Activated CD4-positive, alpha-beta T cell treated with anti-CD3 and anti-CD28 coated beads, Interleukin-2, amount 10 ng/mL, durations not matched to agents 7 days and 5 days (primary cell): Measurements from ENCODE around the gene RFNG. TPM values are rescaled to one million over a fixed set of nuclear protein-coding genes. Genes with fewer than 3 reads are reported as not detected.

Experiments
- CTCF ChIA-PET: fragments of 350-600 bp; sonication (Branson Sonifier 250); formaldehyde crosslinking; loops from one replicate; lab custom pipeline; 2021; ENCODE audit warnings: antibody characterized with exemption; lab: Charles Lee
- POLR2A ChIA-PET: fragments of 350-600 bp; sonication (Branson Sonifier 250); formaldehyde crosslinking; loops from one replicate; lab custom pipeline; 2021; ENCODE audit warnings: antibody characterized with exemption; lab: Charles Lee
- DNase-seq: peaks from one replicate; pipeline ENCODE4 v3.0.0-alpha.2; 2020
- H3K27ac Mint-ChIP-seq: one replicate; pipeline ENCODE4 v1.8.0; 2021; ENCODE audit warnings: mild to moderate bottlenecking, moderate library complexity, mixed read lengths
- H3K27me3 Mint-ChIP-seq: one replicate; pipeline ENCODE4 v1.8.0; 2021; ENCODE audit warnings: mixed read lengths
- H3K36me3 Mint-ChIP-seq: one replicate; pipeline ENCODE4 v1.8.0; 2021; ENCODE audit warnings: low read depth, mixed read lengths
- H3K4me1 Mint-ChIP-seq: one replicate; pipeline ENCODE4 v1.8.0; 2021; ENCODE audit warnings: mixed read lengths
- H3K4me3 Mint-ChIP-seq: one replicate; pipeline ENCODE4 v1.8.0; 2021; ENCODE audit warnings: mild to moderate bottlenecking, moderate library complexity, mixed read lengths
- H3K9me3 Mint-ChIP-seq: one replicate; pipeline ENCODE4 v1.8.0; 2021; ENCODE audit warnings: mixed read lengths
- total RNA-seq, 2 experiments: library from RNA; stranded (reverse); gene quantifications; one replicate each; pipeline ENCODE4 v1.2.3, GENCODE V29; 2021

Gene RFNG
- total RNA-seq, 2 experiments from 2014 or later = 29.0 to 29.8 TPM

DNA sequence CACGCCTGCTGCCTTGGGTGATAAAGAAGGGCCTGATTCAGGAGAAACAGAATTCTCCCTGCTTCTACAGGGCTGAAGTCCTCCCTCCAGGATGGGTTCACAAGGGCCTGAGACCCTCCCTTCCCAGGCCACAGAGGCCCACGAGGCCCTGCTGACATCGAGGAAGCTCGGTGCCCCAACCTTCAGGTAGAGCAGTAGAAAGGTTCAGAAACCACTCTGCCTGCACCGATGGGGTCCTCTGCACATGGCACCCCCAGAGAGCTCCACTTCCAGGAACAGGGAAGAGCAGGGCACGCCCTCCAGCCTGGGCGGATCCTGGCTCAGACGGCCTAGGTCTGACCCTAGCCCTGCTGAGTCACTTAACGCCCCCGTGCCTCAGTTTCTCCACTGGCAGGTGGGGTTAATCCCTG lies 29.7 kb downstream of the RFNG start:
- H3K27ac Mint-ChIP-seq = peak overlapping the region; percentile 82
- no peaks in the 10 kb centered on the region for H3K27me3 Mint-ChIP-seq
- H3K4me1 Mint-ChIP-seq = peaks cover 39% of the 10 kb centered on the region
- H3K9me3 Mint-ChIP-seq = no peaks in the 10 kb centered on the region
- DNase-seq = no peak
- H3K4me3 Mint-ChIP-seq = peak overlapping the region; percentile 77
- peaks cover 7% of the 10 kb centered on the region for H3K36me3 Mint-ChIP-seq
- ChIA-PET POLR2A (interaction anchor here (1.2 kb wide), 1 partner anchor 16 kb away, joined by 4 read pairs; the partner anchor contains the start of gene DCXR), CTCF (interaction anchor here (0.6 to 7.4 kb wide), 9 partner anchors 8 to 794 kb away, joined by 3 to 66 read pairs (median 4); partner anchors contain the start of genes DCXR and NOTUM)

DNA sequence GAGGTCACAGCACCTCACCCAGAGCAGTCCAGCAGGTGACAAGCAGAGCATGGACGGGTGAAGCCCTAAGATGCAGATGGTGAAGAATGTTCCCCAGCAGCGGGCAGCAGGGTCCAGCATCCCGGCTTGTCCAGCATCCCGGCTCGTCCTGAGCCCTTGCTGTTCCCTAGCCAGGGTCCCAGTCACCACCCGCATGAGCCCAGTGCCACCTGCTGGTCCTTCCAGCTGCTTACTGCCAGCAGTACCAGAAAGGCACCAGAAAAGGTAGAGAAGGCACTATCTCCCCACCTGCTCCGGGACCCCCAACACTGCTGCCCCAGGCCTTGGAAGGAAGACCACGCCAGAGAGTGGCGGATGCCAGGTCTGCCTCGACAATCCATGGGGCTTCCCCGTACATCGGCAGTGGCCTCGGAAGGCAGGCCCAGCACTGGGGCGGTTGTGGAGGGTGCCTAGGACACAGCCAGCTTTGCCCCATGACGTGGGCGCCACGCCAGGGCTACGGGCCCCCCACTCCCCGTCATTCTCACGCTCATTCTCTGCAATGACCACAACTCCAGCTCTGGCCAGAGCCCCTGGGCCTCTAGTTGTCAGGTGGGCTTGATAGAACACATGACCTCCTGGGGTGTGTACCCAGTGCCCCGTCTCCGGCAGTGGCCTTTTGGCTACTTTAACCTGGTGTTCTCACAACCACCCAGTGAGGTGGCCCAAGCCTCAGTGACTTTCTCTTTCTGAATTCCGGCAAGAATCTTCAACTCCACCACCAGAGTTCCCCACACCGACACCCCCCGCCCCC lies 30.3 kb downstream of the RFNG start:
- H3K9me3 Mint-ChIP-seq = no peaks in the 10 kb centered on the region

DNA sequence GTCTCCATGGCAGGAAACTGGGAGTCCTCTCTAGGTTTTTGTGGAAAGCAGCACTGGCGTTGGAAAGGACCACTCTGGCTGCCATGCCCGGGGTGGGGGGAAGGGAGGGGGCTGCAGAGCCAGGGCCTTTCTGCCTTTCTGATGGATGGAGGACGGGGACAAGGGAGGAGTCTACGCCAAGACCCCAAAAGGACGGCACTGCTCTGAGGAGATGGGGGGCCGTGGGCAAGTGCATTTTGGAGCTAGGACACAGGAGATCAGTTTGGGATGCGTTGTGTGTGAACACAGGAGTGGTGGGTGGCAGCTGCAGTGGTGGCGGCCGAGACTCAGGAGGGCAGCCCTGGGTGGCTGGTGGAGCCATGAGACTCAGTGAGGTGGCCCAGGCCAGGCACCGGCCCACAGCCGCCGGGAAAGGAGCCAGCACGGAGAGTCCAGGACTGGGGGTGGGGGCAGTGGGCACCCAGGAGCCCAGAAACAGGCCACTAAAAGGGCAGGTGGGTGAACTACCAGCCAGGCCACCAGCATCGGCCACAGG lies 31.0 kb downstream of the RFNG start:
- Mint-ChIP-seq H3K4me3 (peak overlapping the region; percentile 3), H3K27ac (peak overlapping the region; percentile 76), H3K36me3 (peaks cover 3% of the 10 kb centered on the region), H3K4me1 (peaks cover 34% of the 10 kb centered on the region), H3K27me3 (no peaks in the 10 kb centered on the region), H3K9me3 (no peaks in the 10 kb centered on the region)
- ChIA-PET POLR2A (no interaction called here), CTCF (interaction anchor here (0.6 to 7.4 kb wide), 12 partner anchors 9 to 390 kb away, joined by 3 to 66 read pairs (median 4); partner anchors contain the start of genes DCXR and NOTUM)
- DNase-seq = no peak

More for the DNA sequence above, 30.3 kb downstream of the RFNG start:
- Mint-ChIP-seq H3K27ac (peak overlapping the region; percentile 82), H3K36me3 (peaks cover 7% of the 10 kb centered on the region), H3K27me3 (no peaks in the 10 kb centered on the region), H3K4me3 (peak overlapping the region; percentile 77), H3K4me1 (peaks cover 38% of the 10 kb centered on the region)
- CTCF ChIA-PET = interaction anchor here (0.6 to 7.4 kb wide), 12 partner anchors 8 to 795 kb away, joined by 3 to 66 read pairs (median 4); partner anchors contain the start of genes DCXR and NOTUM
- peak; percentile 74 for DNase-seq
- POLR2A ChIA-PET = no interaction called here

DNA sequence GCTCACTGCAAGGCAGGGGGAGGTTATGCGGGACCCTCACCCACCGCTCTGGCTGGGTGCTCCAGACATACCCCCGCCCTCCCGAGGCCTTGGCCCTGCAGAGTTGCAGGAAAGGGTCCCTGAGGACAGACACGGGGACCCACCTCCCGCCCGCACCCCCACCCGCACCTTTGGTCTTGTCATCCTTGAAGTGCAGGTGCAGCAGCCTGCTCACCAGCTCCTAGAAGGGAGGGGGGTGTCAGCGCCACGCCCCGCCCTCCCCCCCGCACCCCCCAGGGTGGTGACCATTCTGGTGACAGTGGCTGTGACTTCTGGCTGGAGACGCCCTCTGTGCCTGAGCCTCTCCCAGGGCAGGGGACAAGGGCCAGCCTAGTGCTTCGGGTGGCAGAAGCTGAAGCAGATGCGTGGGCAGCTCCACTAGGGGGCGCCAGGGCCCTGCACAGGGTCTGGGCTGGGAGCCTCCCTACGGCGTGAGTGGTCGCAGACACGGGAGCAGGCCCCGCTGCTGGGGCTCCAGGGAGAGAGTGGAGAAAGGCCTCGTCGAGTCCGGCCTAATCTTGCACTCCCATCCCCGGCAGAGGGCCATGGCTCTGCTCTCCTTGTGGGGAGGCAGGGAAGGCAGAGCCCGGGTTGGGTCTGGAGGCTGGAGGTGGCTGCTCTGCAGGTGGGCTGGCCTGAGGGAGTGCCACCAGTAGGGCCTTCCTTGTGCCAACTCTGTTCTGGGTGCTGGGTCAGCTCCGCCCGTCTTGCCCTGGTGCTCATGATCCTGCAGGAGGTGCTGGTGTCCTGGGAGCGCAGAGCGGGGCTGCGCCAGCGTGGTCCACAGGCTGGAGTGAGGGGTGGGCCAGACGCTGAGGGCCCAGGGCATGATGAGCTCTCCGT lies 31.7 kb downstream of the RFNG start:
- POLR2A ChIA-PET = no interaction called here
- Mint-ChIP-seq H3K4me3 (no peak overlapping the region), H3K36me3 (no peaks in the 10 kb centered on the region), H3K9me3 (no peaks in the 10 kb centered on the region), H3K4me1 (peaks cover 31% of the 10 kb centered on the region), H3K27me3 (no peaks in the 10 kb centered on the region), H3K27ac (no peak overlapping the region)
- CTCF ChIA-PET = interaction anchor here (0.6 to 7.4 kb wide), 14 partner anchors 9 to 216 kb away, joined by 3 to 66 read pairs (median 4); partner anchors contain the start of genes DCXR and NOTUM
- DNase-seq = peak; percentile 71

DNA sequence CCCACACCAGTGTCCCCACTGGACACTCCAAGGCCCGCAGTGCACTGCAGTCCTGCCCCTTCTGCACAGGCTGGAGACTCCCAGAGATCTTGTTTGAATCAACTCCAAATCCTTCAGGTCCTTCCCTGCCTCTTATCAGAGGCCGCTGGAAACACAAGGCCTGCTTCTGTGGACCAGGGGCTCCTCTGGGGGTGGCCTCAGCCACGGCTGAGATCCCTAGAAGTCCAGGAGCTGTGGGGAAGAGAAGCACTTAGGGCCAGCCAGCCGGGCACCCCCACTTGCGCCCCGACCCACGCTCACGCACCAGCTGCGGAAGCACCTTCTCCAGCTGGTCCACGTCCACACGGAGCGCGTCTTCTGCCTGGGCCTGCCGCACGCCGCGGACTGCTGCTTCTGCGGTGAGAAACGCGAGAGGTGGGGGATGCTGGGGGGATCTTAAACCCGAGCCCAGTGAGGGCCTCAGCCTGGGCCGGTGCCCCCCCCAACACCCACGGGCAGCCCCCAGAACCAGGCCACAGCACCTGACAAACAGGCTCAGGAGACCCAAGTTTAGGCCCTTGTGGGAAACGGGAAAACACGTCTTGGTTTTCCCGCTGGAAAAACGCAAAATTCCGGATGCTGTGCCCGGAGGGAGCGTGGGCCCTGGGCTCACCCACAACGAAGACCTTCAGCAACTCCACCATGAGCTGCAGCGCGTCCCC lies 32.5 kb downstream of the RFNG start:
- no peak for DNase-seq
- ChIA-PET POLR2A (no interaction called here), CTCF (interaction anchor here (0.6 to 7.4 kb wide), 11 partner anchors 10 to 89 kb away, joined by 3 to 66 read pairs (median 4); partner anchors contain the start of genes DCXR and NOTUM)
- peaks cover 29% of the 10 kb centered on the region for H3K4me1 Mint-ChIP-seq
- no peaks in the 10 kb centered on the region for H3K36me3 Mint-ChIP-seq
- H3K4me3 Mint-ChIP-seq = no peak overlapping the region
- no peaks in the 10 kb centered on the region for H3K27me3 Mint-ChIP-seq
- no peaks in the 10 kb centered on the region for H3K9me3 Mint-ChIP-seq
- H3K27ac Mint-ChIP-seq = no peak overlapping the region

DNA sequence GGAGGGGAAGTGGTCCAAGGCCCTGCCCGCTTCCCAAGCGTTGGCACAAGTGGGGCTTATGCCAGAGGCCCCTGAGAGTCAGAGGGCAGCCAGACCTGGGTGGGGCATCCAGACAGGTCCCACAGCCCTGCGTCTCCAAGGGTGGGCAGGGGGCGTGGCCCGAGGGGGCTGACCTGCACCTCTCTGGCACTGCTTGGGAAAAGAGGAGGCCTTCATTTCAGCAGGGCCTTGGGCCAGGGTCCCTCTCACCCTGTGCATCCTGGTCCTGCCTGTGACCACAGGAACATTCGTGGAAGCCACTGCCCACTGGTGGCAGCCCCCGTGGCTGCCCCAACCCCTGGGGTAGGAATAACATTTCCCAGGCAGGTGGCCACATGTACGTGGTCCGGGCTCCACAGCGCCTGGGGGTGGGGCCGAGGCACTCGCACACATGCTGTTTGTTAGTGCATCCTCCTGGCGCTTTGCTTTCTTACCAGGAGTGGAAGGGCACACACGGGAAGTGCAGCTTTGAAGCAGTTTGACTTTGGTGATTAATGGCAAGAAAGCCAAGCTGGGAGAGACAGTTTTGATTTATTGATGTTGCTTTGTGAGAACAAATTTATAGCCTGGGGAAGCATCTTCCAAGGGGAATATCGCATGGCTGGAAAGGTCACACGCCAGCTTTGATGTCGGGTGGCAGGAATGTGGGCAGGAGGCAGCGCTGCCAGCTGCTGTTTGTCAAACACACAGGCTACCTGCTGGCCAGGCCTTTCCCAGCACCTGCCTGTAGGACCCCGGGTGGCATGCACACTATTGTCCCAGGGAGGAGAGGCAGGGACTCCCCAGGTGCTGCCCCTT lies 33.2 kb downstream of the RFNG start:
- peaks cover 24% of the 10 kb centered on the region for H3K4me1 Mint-ChIP-seq
- no peak for DNase-seq
- no peaks in the 10 kb centered on the region for H3K9me3 Mint-ChIP-seq
- CTCF ChIA-PET = interaction anchor here (1.1 to 7.4 kb wide), 5 partner anchors 11 to 88 kb away, joined by 3 to 66 read pairs (median 40); partner anchors contain the start of genes DCXR and NOTUM
- H3K4me3 Mint-ChIP-seq = no peak overlapping the region
- POLR2A ChIA-PET = no interaction called here
- no peaks in the 10 kb centered on the region for H3K27me3 Mint-ChIP-seq
- no peak overlapping the region for H3K27ac Mint-ChIP-seq
- no peaks in the 10 kb centered on the region for H3K36me3 Mint-ChIP-seq

DNA sequence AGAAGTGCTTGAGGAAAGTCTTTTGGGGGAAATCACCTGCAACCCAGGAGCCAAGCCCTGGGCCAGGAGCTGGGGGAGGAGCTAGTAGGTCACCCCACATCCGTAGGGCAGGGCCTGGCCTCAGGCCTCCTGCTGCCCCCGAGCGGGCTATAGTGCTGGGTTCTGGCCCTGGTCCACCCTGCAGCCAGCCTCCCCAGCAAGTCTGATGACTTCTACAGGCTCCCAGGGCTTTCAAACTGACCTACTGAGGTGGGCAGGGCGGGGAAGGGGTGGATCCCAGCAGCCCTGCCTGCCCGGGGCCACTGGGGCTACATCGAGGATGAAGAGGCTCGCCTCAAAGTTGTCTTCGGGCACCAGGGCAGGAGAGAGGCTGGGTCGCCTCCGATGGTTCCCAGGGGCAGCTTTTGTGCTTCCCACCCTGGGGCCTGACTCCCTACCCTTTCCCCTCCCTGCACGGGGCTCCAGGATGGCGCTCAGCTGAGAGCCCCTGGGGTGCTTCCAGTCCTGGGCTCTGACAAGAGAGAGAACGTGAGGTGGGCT lies 33.9 kb downstream of the RFNG start:
- ChIA-PET POLR2A (no interaction called here), CTCF (interaction anchor here (1.7 to 7.4 kb wide), 2 partner anchors 13 to 58 kb away, joined by 5 to 66 read pairs; partner anchors contain the start of gene NOTUM)
- Mint-ChIP-seq H3K4me1 (peaks cover 24% of the 10 kb centered on the region), H3K27me3 (no peaks in the 10 kb centered on the region), H3K36me3 (no peaks in the 10 kb centered on the region), H3K9me3 (no peaks in the 10 kb centered on the region), H3K27ac (no peak overlapping the region), H3K4me3 (no peak overlapping the region)
- DNase-seq = no peak

DNA sequence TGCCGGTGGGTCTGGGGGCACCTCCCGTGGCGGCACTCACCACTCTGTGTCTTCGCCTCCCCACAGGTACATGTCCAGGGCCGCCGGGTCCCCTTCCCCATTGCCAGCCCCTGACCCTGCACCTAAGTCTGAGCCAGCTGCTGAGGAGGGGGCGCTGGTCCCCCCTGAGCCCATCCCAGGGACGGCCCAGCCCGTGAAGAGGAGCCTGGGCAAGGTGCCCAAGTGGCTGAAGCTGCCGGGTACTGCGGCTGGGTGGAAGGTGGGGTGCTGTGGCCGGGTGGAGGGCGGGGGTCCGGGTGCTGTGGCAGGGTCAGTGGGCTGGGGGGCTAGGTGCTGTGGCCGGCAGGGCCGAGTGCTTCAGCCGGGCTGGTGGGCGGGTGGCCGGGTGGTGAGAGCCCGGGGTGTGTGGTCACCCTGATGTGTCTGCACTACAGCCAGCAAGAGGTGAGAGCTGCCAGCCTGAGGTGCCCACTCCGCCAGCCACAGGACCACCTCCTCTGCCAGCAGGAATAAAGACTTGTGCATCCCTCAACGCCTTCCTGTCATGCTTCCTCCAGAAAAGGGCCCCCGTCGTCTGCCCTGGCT lies 34.6 kb downstream of the RFNG start:
- DNase-seq = no peak
- Mint-ChIP-seq H3K9me3 (no peaks in the 10 kb centered on the region), H3K36me3 (no peaks in the 10 kb centered on the region), H3K4me3 (no peak overlapping the region), H3K27me3 (no peaks in the 10 kb centered on the region), H3K4me1 (peaks cover 24% of the 10 kb centered on the region), H3K27ac (no peak overlapping the region)
- POLR2A ChIA-PET = no interaction called here
- CTCF ChIA-PET = interaction anchor here (1.7 to 7.4 kb wide), 2 partner anchors 13 to 57 kb away, joined by 5 to 66 read pairs; partner anchors contain the start of gene NOTUM

DNA sequence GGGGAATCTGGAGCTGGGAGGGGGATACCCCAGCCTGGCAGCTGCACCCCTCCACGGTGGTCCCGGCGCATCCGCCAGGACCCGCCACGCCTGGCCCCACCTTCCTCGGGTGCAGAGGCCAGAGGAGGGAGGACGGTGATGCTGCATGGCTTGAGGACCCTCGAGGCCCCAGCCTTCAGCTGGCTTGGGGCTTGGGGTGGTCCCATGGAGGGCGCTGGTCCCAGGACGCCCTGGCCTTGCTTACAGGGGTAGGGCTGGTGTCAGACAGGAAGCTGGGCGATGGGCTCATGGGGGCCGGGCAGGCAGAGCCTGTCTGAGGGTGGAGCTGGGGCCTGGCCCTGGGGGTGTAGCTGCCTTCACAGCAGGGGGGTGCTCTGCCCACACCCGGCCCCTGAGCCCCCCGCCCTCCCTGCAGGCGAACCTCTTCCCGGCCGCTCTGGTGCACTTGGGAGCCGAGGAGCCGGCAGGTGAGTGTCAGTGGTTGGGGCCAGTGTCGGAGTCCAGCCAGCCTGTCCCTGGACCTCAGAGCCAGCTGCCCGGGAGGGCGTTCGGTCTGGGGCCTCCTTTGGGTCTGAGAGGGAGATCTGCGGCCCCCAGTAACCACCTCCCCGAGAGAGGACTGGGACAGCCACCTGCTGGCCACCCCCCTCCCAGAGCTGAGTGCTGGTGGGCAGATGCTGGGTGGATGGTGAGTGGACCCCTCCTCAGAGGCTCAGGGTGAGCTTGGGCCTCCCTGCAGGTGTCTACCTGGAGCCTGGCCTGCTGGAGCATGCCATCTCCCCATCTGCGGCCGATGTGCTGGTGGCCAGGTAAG lies 35.3 kb downstream of the RFNG start:
- POLR2A ChIA-PET = no interaction called here
- CTCF ChIA-PET = interaction anchor here (0.8 to 1.7 kb wide), 3 partner anchors 14 to 57 kb away, joined by 3 to 5 read pairs (median 4); partner anchors contain the start of gene DCXR
- Mint-ChIP-seq H3K27me3 (no peaks in the 10 kb centered on the region), H3K4me3 (no peak overlapping the region), H3K4me1 (peaks cover 18% of the 10 kb centered on the region), H3K27ac (no peak overlapping the region), H3K36me3 (no peaks in the 10 kb centered on the region), H3K9me3 (no peaks in the 10 kb centered on the region)
- no peak for DNase-seq

DNA sequence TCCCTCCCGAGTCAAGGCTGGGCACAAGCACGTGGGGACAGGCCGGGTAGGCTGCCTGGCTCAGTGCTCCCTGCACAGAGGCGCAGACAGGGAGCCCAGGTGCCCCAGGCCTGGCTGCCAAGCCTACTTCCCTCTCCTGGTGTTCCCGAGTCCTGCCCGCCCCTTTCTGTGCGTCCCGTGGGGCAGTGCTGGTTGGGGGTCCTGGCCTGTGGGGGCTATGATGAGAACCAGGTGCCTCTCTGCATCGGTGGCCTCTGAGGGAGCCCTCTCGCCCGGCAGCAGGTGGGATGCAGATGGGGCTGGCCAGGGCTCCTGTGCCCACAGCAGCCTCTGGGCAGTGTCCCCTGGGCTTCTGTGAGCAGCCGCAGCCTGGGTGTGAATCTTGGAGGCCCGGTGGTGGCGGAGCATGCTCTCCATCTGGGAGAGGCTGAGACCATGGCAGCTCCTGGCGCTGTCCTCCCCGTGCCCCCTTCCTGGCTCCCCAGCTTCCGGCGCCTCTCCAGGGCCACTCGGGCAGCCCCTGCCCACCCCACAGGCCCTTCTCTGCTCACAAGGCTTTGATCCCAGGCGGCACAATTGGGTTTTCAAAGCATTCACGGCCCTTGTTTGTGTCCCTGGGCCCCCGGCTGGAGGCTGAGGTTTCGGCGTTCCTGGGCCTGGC lies 36.2 kb downstream of the RFNG start:
- H3K9me3 Mint-ChIP-seq = no peaks in the 10 kb centered on the region
- no peak overlapping the region for H3K4me3 Mint-ChIP-seq
- H3K4me1 Mint-ChIP-seq = peaks cover 11% of the 10 kb centered on the region
- CTCF ChIA-PET = interaction anchor here (0.8 to 1.2 kb wide), 2 partner anchors 22 to 56 kb away, joined by 3 to 4 read pairs; partner anchors contain the start of gene DCXR
- H3K27ac Mint-ChIP-seq = no peak overlapping the region
- H3K27me3 Mint-ChIP-seq = no peaks in the 10 kb centered on the region
- POLR2A ChIA-PET = no interaction called here
- DNase-seq = no peak
- H3K36me3 Mint-ChIP-seq = no peaks in the 10 kb centered on the region
